PFSK-1 (cell line): ENCODE measurements around the gene CFAP157.

ENCODE experiments used
- FOXP2 ChIP-seq: optimal IDR thresholded peaks from 2 replicates; pipeline ENCODE3; 2011; ENCODE audit warnings: borderline replicate concordance, control low read depth, inconsistent platforms; ENCODE audit not compliant: insufficient read depth; ENCODE audit errors: extremely low read length, extremely low read depth
- POLR2AphosphoS5 ChIP-seq: IDR thresholded peaks from 2 replicates; pipeline ENCODE4 v1.6.1; 2012; ENCODE audit warnings: low read depth, mild to moderate bottlenecking, control low read depth, low read length, moderate library complexity
- SIN3A ChIP-seq: IDR thresholded peaks from 2 replicates; pipeline ENCODE4 v1.6.1; 2012; ENCODE audit warnings: mild to moderate bottlenecking, low read length, moderate library complexity, borderline replicate concordance; ENCODE audit not compliant: insufficient read depth
- TAF1 ChIP-seq: IDR thresholded peaks from 2 replicates; pipeline ENCODE4 v1.6.1; 2012; ENCODE audit warnings: low read length, control low read depth, borderline replicate concordance; ENCODE audit not compliant: insufficient read depth
- TF ChIP-seq, protein P1 (sequence below), 2 experiments: IDR thresholded peaks; 2 replicates each; pipeline versions ENCODE4 v1.6.1 to v1.8.0; 2011 to 2012; ENCODE audit warnings: low read depth in 2 of 2, low read length in 2 of 2, control low read depth in 1 of 2, inconsistent platforms in 1 of 2, mild to moderate bottlenecking in 1 of 2, moderate library complexity in 1 of 2; ENCODE audit not compliant: insufficient read depth in 1 of 2

Gene CFAP157

DNA sequence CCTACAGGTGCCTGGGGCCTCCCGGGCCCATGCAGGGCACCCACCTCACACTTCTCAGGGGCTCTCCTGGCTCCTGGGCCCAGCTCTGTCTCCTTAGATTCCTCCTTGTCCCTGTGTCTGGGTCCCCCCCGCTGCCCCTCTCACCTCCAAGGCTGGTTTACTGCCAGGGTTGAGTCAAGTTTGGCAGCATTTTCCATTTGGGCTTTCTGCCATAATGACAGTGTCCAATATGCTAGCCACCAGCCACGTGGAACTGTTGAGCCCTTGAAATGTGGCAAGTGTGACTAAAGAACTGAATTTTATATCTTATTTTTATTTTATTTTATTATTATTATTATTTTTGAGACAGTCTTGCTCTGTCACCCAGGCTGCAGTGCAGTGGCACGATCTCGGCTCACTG, 11.0 kb downstream of the CFAP157 start:
- TF ChIP-seq POLR2AphosphoS5: no peak
- TF ChIP-seq FOXP2: no peak

DNA sequence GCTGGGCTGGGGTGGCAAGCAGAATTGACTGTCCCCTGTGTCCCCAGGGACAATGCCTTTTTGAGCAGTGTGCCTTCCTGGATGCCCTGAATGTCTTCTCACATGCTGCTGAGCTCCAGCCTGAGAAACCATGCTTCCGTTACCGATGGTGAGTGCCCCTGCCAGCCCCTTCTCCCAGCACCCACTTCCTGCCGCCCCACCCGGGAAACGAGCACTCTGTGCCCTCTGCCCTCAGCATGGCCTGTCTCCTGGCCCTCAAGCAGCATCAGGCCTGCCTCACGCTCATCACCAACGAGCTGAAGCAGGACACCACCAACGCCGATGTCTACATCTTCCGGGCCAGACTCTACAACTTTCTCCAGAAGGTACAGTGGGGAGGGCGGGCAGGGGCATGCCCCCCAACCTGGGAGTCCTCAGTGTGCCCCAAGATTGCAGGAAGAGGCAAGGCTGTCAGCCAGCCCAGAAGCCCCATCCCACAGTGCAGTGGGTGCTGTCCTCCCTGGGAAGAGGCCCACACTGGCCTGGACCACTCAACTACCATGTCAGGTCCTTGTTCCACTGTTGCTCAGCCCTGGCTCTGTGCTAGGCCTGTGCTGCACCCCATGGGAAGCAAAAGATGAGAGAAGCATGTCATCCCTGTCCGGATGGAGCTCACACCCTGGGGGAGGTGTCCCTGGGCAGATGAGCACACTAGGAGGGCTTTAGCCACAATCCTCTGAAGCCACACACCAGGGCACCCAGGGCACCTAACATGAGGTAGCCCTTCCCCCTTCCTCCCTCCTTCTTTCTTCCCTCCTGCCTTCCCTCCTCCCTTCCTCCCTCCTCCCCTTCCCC, 13.5 kb downstream of the CFAP157 start:
- TF ChIP-seq POLR2AphosphoS5 (no peak), SIN3A (no peak), TAF1 (no peak), FOXP2 (no peak)
- TF ChIP-seq, protein P1, sequence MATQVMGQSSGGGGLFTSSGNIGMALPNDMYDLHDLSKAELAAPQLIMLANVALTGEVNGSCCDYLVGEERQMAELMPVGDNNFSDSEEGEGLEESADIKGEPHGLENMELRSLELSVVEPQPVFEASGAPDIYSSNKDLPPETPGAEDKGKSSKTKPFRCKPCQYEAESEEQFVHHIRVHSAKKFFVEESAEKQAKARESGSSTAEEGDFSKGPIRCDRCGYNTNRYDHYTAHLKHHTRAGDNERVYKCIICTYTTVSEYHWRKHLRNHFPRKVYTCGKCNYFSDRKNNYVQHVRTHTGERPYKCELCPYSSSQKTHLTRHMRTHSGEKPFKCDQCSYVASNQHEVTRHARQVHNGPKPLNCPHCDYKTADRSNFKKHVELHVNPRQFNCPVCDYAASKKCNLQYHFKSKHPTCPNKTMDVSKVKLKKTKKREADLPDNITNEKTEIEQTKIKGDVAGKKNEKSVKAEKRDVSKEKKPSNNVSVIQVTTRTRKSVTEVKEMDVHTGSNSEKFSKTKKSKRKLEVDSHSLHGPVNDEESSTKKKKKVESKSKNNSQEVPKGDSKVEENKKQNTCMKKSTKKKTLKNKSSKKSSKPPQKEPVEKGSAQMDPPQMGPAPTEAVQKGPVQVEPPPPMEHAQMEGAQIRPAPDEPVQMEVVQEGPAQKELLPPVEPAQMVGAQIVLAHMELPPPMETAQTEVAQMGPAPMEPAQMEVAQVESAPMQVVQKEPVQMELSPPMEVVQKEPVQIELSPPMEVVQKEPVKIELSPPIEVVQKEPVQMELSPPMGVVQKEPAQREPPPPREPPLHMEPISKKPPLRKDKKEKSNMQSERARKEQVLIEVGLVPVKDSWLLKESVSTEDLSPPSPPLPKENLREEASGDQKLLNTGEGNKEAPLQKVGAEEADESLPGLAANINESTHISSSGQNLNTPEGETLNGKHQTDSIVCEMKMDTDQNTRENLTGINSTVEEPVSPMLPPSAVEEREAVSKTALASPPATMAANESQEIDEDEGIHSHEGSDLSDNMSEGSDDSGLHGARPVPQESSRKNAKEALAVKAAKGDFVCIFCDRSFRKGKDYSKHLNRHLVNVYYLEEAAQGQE (IDR thresholded peaks at IDR 0.05; ENCODE audit: insufficient read depth in 1 of 2, low read depth in 2 of 2, low read length in 2 of 2): no peak

DNA sequence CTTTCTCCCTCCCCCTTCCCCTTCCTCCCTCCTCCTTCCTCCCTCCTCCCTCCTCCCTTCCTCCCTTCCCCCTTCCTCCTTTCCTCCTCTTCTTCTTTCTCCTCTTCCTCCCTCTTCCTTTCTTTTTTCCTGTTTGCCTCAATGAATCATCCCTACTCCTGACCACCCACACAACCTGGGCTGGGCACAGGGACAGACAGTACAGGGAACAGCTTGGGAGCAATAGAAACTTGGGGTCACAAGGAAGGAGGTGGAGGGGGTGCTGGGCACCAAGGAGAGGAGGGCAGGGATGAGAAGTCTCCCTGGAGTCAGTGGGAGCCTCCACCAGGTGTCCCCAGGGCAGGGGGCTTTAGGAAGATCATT, 14.1 kb downstream of the CFAP157 start:
- no peak for TF ChIP-seq TAF1
- TF ChIP-seq, protein P1 (IDR thresholded peaks at IDR 0.05; ENCODE audit: insufficient read depth in 1 of 2, low read depth in 2 of 2, low read length in 2 of 2): no peak
- no peak for TF ChIP-seq POLR2AphosphoS5
- TF ChIP-seq FOXP2: no peak
- no peak for TF ChIP-seq SIN3A

DNA sequence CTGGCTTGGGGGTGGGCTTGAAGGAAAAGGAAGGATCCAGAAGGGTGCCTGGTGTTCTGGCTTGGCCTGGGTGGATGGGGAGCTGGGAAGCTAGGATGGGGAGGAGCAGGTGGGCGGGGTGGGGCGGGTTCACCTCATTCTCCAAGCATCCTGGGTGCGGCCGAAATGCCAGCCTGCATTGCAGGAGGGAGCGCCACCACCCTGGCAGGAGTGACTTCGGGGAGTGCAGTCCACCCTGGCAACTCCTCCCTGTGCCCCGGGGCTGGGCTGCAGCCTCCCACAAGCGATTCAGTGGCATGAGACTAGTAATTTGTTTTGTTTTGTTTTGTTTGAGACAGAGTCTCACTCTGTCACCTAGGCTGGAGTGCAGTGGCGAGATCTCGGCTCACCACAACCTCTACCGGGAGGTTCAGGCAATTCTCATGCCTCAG, 14.6 kb downstream of the CFAP157 start:
- TF ChIP-seq POLR2AphosphoS5 (no peak), SIN3A (no peak), FOXP2 (no peak), TAF1 (no peak)
- TF ChIP-seq, protein P1 (IDR thresholded peaks at IDR 0.05; ENCODE audit: insufficient read depth in 1 of 2, low read depth in 2 of 2, low read length in 2 of 2): no peak

DNA sequence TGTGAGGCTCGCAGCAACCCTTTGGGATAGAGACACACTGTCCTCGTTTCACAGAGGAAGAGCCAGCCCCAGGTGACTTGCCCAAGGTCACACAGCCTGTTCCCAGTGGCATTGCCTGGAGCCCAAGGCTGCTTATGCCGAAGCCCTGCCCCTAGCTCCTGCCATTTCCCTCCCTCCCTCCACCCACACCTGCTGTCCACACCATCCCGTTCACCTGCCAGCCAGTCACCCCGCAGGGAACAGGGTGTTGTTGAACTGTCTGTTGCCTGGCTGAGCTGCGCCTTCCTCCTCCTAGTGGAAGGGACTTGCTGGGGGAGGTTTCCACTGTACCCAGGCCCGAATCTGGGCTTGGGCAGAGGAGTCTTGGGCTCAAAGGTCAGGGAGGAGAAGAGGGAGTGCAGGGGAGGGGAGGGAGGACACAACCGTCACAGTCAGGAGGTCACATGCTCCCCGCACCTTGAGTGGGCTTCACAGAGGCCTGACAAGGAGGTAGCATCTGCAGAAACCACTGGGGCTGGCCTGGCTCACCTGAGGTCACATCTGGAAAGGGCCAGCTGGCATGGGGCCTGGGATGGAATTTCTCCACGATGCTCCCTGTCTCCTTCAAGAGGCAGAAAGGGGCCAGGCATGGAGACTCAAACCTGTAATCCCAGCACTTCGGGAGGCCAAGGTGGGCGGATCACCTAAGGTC, 15.4 kb downstream of the CFAP157 start:
- TF ChIP-seq, protein P1 (IDR thresholded peaks at IDR 0.05; ENCODE audit: insufficient read depth in 1 of 2, low read depth in 2 of 2, low read length in 2 of 2): no peak
- no peak for TF ChIP-seq FOXP2
- TF ChIP-seq SIN3A: no peak
- TF ChIP-seq POLR2AphosphoS5: no peak
